Measurements from ENCODE around the gene RAD51AP1.

The RAD51AP1 gene

DNA sequence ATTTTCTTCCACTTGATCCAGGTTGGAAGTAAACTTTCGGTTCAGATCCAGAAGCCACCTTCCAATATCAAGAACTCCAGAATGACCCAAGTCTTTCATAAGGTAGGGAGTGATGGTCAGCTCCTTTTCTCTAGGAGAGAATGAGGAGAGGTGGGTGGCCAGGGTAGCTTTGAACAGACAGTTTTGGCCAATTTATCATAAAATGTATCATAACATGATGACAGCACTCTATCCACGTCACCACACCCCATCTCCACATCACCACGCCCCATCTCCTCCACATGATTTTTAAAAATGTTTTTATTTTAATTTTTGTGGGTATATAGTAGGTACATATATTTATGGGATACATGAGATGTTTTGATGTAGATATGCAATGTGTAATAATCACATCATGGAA, 50.2 kb downstream of the RAD51AP1 start:
- no peak for DNase-seq (ENCODE audit: low read depth, low spot score)
- H3K36me3 ChIP-seq (ENCODE audit: control insufficient read depth, insufficient read depth, low read length): no peaks in the 10 kb centered on the region
- no peak overlapping the region for H3K4me3 ChIP-seq (ENCODE audit: low read length)
- 100% methylated on average over 2 of the region's 3 CpGs for WGBS (ENCODE audit: insufficient coverage, insufficient read length)
- no peaks in the 10 kb centered on the region for H3K27me3 ChIP-seq (ENCODE audit: control insufficient read depth, insufficient read depth, low read length)
- no peaks in the 10 kb centered on the region for H3K9me3 ChIP-seq (ENCODE audit: control insufficient read depth, insufficient read depth, low read length)
- no peaks in the 10 kb centered on the region for H3K4me1 ChIP-seq (ENCODE audit: control insufficient read depth, insufficient read depth, low read length)
- no peak overlapping the region for H3K27ac ChIP-seq (ENCODE audit: low read length)

DNA sequence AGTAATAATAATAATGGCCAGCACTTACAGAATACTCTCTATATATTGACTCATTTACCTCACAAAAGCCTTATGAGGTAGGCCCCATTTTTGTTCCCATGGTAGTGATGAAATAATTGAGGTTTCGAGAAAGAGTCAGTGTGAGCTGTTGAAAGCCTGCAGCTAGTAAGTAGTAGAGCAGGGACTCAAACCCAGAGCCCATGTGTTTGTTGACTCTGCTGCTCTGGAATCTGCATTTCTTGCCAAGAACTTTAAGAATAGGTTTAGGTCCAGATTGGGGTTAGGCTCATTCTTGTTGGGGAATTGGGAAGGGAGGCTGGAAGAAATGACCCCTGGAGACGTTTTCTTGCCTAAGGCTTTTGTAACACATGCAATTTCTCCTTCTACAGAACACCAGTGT, 51.3 kb downstream of the RAD51AP1 start:
- DNase-seq (ENCODE audit: low read depth, low spot score): no peak
- Histone ChIP-seq H3K27me3 (ENCODE audit: control insufficient read depth, insufficient read depth, low read length) (no peaks in the 10 kb centered on the region), H3K4me1 (ENCODE audit: control insufficient read depth, insufficient read depth, low read length) (no peaks in the 10 kb centered on the region), H3K27ac (ENCODE audit: low read length) (no peak overlapping the region), H3K9me3 (ENCODE audit: control insufficient read depth, insufficient read depth, low read length) (no peaks in the 10 kb centered on the region), H3K4me3 (ENCODE audit: low read length) (no peak overlapping the region), H3K36me3 (ENCODE audit: control insufficient read depth, insufficient read depth, low read length) (no peaks in the 10 kb centered on the region)
- no CpG with 5 or more reads among the region's 2 CpGs for WGBS (ENCODE audit: insufficient coverage, insufficient read length)

DNA sequence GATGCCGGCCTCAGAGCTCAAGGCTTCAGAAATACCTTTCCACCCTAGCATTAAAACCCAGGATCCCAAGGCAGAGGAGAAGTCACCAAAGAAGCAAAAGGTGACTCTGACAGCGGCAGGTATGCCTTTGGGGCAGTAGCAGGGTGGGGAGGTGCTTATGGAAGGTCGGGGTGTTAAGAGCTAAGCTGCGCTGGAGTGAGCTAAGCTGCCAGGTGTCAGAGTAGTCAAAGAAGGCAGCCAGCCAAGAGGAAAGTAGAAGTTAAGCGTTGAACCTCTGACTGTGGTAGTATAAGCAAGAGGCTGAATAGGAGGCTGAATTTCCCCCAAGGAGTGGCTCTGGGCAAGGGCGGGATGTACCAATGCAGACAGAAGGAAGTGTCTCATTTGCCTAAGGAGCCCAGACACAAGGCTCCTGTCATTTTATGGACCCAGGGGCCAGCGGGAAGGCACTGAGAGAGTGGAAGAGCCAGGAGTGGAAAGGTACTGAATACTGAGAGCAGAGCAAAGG, 52.5 kb downstream of the RAD51AP1 start:
- Histone ChIP-seq H3K36me3 (ENCODE audit: control insufficient read depth, insufficient read depth, low read length) (no peaks in the 10 kb centered on the region), H3K9me3 (ENCODE audit: control insufficient read depth, insufficient read depth, low read length) (no peaks in the 10 kb centered on the region), H3K4me1 (ENCODE audit: control insufficient read depth, insufficient read depth, low read length) (no peaks in the 10 kb centered on the region), H3K27me3 (ENCODE audit: control insufficient read depth, insufficient read depth, low read length) (no peaks in the 10 kb centered on the region), H3K4me3 (ENCODE audit: low read length) (no peak overlapping the region), H3K27ac (ENCODE audit: low read length) (no peak overlapping the region)
- WGBS (ENCODE audit: insufficient coverage, insufficient read length): no CpG with 5 or more reads among the region's 7 CpGs
- DNase-seq (ENCODE audit: low read depth, low spot score): no peak

DNA sequence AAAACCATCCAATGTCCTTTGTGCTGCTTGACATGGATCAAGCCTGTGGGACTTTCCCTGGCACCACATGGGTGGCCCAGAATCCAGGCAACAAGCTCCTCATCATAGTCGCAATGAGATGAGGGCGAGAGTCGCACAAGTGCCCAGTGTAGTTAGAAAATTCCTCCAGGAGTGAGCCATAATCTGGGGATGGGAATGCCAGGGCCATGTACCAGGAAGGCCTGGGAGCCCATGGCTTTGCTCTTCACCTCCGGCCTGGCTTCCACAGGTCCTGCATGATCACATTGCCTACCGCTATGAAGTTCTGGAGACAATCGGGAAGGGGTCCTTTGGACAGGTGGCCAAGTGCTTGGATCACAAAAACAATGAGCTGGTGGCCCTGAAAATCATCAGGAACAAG, 57.2 kb downstream of the RAD51AP1 start:
- no peaks in the 10 kb centered on the region for H3K36me3 ChIP-seq (ENCODE audit: control insufficient read depth, insufficient read depth, low read length)
- no CpG with 5 or more reads among the region's 6 CpGs for WGBS (ENCODE audit: insufficient coverage, insufficient read length)
- DNase-seq (ENCODE audit: low read depth, low spot score): no peak
- H3K4me3 ChIP-seq (ENCODE audit: low read length): no peak overlapping the region
- no peaks in the 10 kb centered on the region for H3K4me1 ChIP-seq (ENCODE audit: control insufficient read depth, insufficient read depth, low read length)
- no peaks in the 10 kb centered on the region for H3K9me3 ChIP-seq (ENCODE audit: control insufficient read depth, insufficient read depth, low read length)
- H3K27ac ChIP-seq (ENCODE audit: low read length): no peak overlapping the region
- no peaks in the 10 kb centered on the region for H3K27me3 ChIP-seq (ENCODE audit: control insufficient read depth, insufficient read depth, low read length)

DNA sequence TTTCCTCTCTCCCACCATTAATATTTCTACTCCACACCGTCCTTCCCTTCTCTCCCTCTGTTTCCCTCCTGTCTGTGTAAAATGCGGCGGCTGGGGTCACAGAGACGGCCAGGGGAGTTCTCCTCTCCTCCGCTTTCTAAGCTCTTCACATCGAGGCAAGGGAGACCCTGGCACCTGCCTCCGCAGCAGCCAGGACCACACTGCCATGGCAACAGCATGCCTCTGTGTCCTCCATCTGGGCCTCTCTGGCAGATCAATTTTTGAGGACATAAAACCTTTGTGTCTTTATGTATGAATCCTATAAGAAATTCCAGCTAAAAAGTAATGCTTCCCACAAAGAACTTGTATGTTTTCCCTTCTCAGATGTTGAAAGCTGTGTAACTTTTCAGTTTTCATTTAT, 64.7 kb downstream of the RAD51AP1 start:
- Histone ChIP-seq H3K36me3 (ENCODE audit: control insufficient read depth, insufficient read depth, low read length) (no peaks in the 10 kb centered on the region), H3K27me3 (ENCODE audit: control insufficient read depth, insufficient read depth, low read length) (no peaks in the 10 kb centered on the region), H3K4me3 (ENCODE audit: low read length) (no peak overlapping the region), H3K9me3 (ENCODE audit: control insufficient read depth, insufficient read depth, low read length) (no peaks in the 10 kb centered on the region), H3K27ac (ENCODE audit: low read length) (no peak overlapping the region), H3K4me1 (ENCODE audit: control insufficient read depth, insufficient read depth, low read length) (no peaks in the 10 kb centered on the region)
- WGBS (ENCODE audit: insufficient coverage, insufficient read length): 100% methylated on average over 1 of the region's 7 CpGs
- DNase-seq (ENCODE audit: low read depth, low spot score): no peak

DNA sequence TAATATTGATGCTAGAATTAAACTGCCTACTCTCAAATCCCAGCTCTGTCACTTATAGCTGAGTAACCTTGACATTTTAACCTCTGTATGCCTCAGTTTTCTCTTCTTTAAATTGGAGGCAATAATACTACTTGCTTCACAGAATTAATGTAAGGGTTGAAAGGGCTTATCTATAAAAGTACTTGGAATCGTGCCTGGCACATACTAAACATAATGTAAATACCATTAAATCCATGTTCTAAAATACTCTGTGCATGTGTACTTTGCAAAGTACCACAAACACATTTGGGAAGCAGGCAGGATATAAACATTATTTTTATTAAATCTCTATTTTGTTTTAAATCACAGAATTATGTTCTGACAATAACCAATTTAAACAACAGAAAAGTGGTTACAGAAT, 65.3 kb downstream of the RAD51AP1 start:
- no peaks in the 10 kb centered on the region for H3K9me3 ChIP-seq (ENCODE audit: control insufficient read depth, insufficient read depth, low read length)
- WGBS (ENCODE audit: insufficient coverage, insufficient read length): no CpG with 5 or more reads among the region's 1 CpG
- DNase-seq (ENCODE audit: low read depth, low spot score): no peak
- no peak overlapping the region for H3K4me3 ChIP-seq (ENCODE audit: low read length)
- no peaks in the 10 kb centered on the region for H3K4me1 ChIP-seq (ENCODE audit: control insufficient read depth, insufficient read depth, low read length)
- H3K36me3 ChIP-seq (ENCODE audit: control insufficient read depth, insufficient read depth, low read length): no peaks in the 10 kb centered on the region
- no peak overlapping the region for H3K27ac ChIP-seq (ENCODE audit: low read length)
- H3K27me3 ChIP-seq (ENCODE audit: control insufficient read depth, insufficient read depth, low read length): no peaks in the 10 kb centered on the region

DNA sequence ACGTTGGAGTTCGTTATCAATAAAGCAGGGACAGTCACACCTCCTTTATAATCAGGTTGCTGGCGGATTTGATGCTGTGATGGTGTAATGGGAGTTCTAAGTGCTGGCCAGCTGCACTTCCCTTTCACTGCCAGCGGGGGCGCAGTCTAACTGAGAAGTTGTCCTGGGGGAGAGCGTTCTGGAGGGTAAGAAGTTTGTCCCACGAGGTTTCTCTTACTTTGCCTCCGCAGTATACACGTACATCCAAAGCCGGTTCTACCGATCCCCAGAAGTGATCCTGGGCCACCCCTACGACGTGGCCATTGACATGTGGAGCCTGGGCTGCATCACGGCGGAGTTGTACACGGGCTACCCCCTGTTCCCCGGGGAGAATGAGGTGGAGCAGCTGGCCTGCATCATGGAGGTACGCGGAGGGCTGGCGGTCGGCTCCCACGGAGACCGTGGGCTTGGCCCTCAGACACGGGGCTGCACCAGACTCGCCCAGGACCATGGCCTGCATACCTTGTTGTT, 66.0 kb downstream of the RAD51AP1 start:
- H3K27ac ChIP-seq (ENCODE audit: low read length): no peak overlapping the region
- peak overlapping the region; percentile 97 for H3K4me3 ChIP-seq (ENCODE audit: low read length)
- no peaks in the 10 kb centered on the region for H3K27me3 ChIP-seq (ENCODE audit: control insufficient read depth, insufficient read depth, low read length)
- no peaks in the 10 kb centered on the region for H3K9me3 ChIP-seq (ENCODE audit: control insufficient read depth, insufficient read depth, low read length)
- DNase-seq (ENCODE audit: low read depth, low spot score): peak; percentile 55
- H3K4me1 ChIP-seq (ENCODE audit: control insufficient read depth, insufficient read depth, low read length): no peaks in the 10 kb centered on the region
- H3K36me3 ChIP-seq (ENCODE audit: control insufficient read depth, insufficient read depth, low read length): no peaks in the 10 kb centered on the region
- WGBS (ENCODE audit: insufficient coverage, insufficient read length): no CpG with 5 or more reads among the region's 25 CpGs

DNA sequence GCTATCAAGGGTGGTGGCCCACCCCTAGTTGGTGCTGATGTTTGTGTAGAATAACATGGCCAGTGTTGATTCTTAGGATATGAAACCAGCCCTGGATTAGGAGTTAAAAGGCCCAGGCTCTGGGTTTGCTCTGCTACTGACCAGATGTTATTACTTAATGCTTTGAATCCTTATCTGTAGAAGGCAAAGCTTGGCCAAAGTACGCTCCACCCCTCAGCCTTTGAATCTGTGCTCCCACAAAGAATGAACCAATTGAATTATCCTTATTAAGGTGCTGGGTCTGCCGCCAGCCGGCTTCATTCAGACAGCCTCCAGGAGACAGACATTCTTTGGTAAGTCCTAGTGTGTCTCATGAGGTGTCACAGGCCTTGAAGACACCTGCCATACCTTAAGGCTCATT, 68.4 kb downstream of the RAD51AP1 start:
- Histone ChIP-seq H3K9me3 (ENCODE audit: control insufficient read depth, insufficient read depth, low read length) (no peaks in the 10 kb centered on the region), H3K36me3 (ENCODE audit: control insufficient read depth, insufficient read depth, low read length) (no peaks in the 10 kb centered on the region), H3K27me3 (ENCODE audit: control insufficient read depth, insufficient read depth, low read length) (no peaks in the 10 kb centered on the region), H3K27ac (ENCODE audit: low read length) (no peak overlapping the region), H3K4me1 (ENCODE audit: control insufficient read depth, insufficient read depth, low read length) (no peaks in the 10 kb centered on the region), H3K4me3 (ENCODE audit: low read length) (no peak overlapping the region)
- no CpG with 5 or more reads among the region's 3 CpGs for WGBS (ENCODE audit: insufficient coverage, insufficient read length)
- DNase-seq (ENCODE audit: low read depth, low spot score): no peak

DNA sequence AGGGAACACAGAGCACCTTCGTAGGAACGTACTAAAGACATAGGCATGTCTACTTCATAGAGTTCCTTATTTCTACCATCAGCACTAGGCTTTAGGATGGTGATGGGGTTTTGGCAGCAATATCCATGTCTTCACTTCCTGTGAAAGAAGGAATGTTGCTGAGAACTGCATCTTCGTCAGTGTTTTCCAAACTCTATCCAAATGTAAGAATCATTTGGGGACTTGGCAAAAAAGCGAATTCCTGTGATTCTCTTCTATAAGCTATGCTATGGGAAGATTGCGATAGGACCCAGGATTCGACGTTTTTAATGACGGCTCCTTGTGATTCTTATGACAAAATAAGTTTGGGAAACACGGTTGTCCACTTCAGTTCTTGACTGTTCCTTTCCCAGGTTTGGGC, 70.4 kb downstream of the RAD51AP1 start:
- Histone ChIP-seq H3K27ac (ENCODE audit: low read length) (no peak overlapping the region), H3K9me3 (ENCODE audit: control insufficient read depth, insufficient read depth, low read length) (no peaks in the 10 kb centered on the region), H3K4me3 (ENCODE audit: low read length) (no peak overlapping the region), H3K4me1 (ENCODE audit: control insufficient read depth, insufficient read depth, low read length) (no peaks in the 10 kb centered on the region), H3K36me3 (ENCODE audit: control insufficient read depth, insufficient read depth, low read length) (no peaks in the 10 kb centered on the region), H3K27me3 (ENCODE audit: control insufficient read depth, insufficient read depth, low read length) (no peaks in the 10 kb centered on the region)
- no CpG with 5 or more reads among the region's 9 CpGs for WGBS (ENCODE audit: insufficient coverage, insufficient read length)
- no peak for DNase-seq (ENCODE audit: low read depth, low spot score)

All from iPS DF 6.9 (cell line).